Gastrocnemius medialis (tissue), 4 donors: ENCODE results near the gene TSPYL6.

Source experiments
- CTCF ChIP-seq, 5 experiments: fragments of 450-650 bp in 3 of 5; fragments of 200-600 bp in 2 of 5; sonication (generic) in 2 of 5; IDR thresholded peaks in 4 of 5; conservative IDR thresholded peaks in 1 of 5; 1 replicate in 4 of 5; 2 replicates in 1 of 5; pipeline ENCODE4 v1.5.1; 2016 to 2019; ENCODE audit warnings: antibody characterized with exemption in 5 of 5, mild to moderate bottlenecking in 3 of 5, moderate library complexity in 3 of 5
- POLR2A ChIP-seq, 2 donors: fragments of 450-650 bp; IDR thresholded peaks; one replicate each; pipeline ENCODE4 v1.6.1; 2017; ENCODE audit warnings: antibody characterized with exemption in 2 of 2, mild to moderate bottlenecking in 2 of 2, moderate library complexity in 2 of 2

- no peak for TF ChIP-seq CTCF (IDR thresholded peaks at IDR 0.05 in 4 of 5, conservative IDR thresholded peaks at IDR 0.05 in 1 of 5)
- TF ChIP-seq POLR2A (IDR thresholded peaks at IDR 0.05) = no peak
Measured at GRCh38 chr2:54284826-54285225, 28.8 kb upstream of the TSPYL6 start.
